ENCODE results near the gene ANKRD55. TPM values are rescaled to one million over a fixed set of nuclear protein-coding genes. Genes with fewer than 3 reads are reported as not detected.

Gene ANKRD55
- under 1 TPM in 1 of 3 donors, not detected in 2; 0.88 TPM for total RNA-seq
- 0.18 TPM for total RNA-seq (2013)

GRCh38 chr5:56233230-56233629, at the start of gene ANKRD55:
ANKRD55 (minus strand) TSS chr5:56233330; CDS start chr5:56232913, 417 bp downstream.
- no peaks in the 10 kb centered on the region for H3K36me3 Mint-ChIP-seq
- no peak for TF ChIP-seq CTCF (IDR thresholded peaks at IDR 0.05)
- DNase-seq (no peak), ATAC-seq (no peak)
- no peak within 1 kb of the TSS for H3K27ac Mint-ChIP-seq
- Histone ChIP-seq H3K27ac (ENCODE audit: low read length) (no peak within 1 kb of the TSS), H3K4me1 (ENCODE audit: control insufficient read depth, insufficient read depth, low read length) (no peaks in the 10 kb centered on the region), H3K9me3 (ENCODE audit: control insufficient read depth, insufficient read depth, low read length) (no peaks in the 10 kb centered on the region), H3K27me3 (ENCODE audit: control insufficient read depth, insufficient read depth, low read length) (no peaks in the 10 kb centered on the region), H3K36me3 (ENCODE audit: control insufficient read depth, insufficient read depth, low read length) (no peaks in the 10 kb centered on the region), H3K4me3 (ENCODE audit: low read length) (no peak within 1 kb of the TSS)
- WGBS (ENCODE audit: insufficient coverage), result 89% methylated on average over 8 of the region's 8 CpGs
- no peaks in the 10 kb centered on the region for H3K4me1 Mint-ChIP-seq
- H3K27me3 Mint-ChIP-seq (ENCODE audit: low read depth in 2 of 2), result peaks cover 5% of the 10 kb centered on the region in 2 donors
- intact Hi-C loops (cut with micrococcal nuclease), result no loop called here
- H3K4me3 Mint-ChIP-seq, result no peak within 1 kb of the TSS
- no peaks in the 10 kb centered on the region for H3K9me3 Mint-ChIP-seq

- intact Hi-C loops (cut with micrococcal nuclease), result no loop called here
- no peaks in the 10 kb centered on the region for H3K4me1 ChIP-seq (ENCODE audit: control insufficient read depth, insufficient read depth, low read length)
- H3K9me3 Mint-ChIP-seq, result no peaks in the 10 kb centered on the region
- no peak overlapping the region for H3K4me3 ChIP-seq (ENCODE audit: low read length)
- no peak overlapping the region for H3K27ac ChIP-seq (ENCODE audit: low read length)
- no peaks in the 10 kb centered on the region for H3K27me3 ChIP-seq (ENCODE audit: control insufficient read depth, insufficient read depth, low read length)
- H3K36me3 ChIP-seq (ENCODE audit: control insufficient read depth, insufficient read depth, low read length), result no peaks in the 10 kb centered on the region
- H3K27me3 Mint-ChIP-seq (ENCODE audit: low read depth in 2 of 2), result no peaks in the 10 kb centered on the region
- TF ChIP-seq CTCF (IDR thresholded peaks at IDR 0.05), result no peak
- H3K36me3 Mint-ChIP-seq, result no peaks in the 10 kb centered on the region
- DNase-seq, result no peak
- H3K27ac Mint-ChIP-seq, result no peak overlapping the region
- no CpG with 5 or more reads among the region's 1 CpG for WGBS (ENCODE audit: insufficient coverage)
- ATAC-seq, result no peak
- H3K4me3 Mint-ChIP-seq, result no peak overlapping the region
- no peaks in the 10 kb centered on the region for H3K9me3 ChIP-seq (ENCODE audit: control insufficient read depth, insufficient read depth, low read length)
- no peaks in the 10 kb centered on the region for H3K4me1 Mint-ChIP-seq
These were observed 49.1 kb upstream of the ANKRD55 start for GRCh38 chr5:56282216-56282615.

GRCh38 chr5:56281489-56282165, 48.5 kb upstream of the ANKRD55 start:
- intact Hi-C loops (cut with micrococcal nuclease), result no loop called here
- DNase-seq, result no peak

More at GRCh38 chr5:56281489-56282165, 48.5 kb upstream of the ANKRD55 start:
- H3K4me1 ChIP-seq (ENCODE audit: control insufficient read depth, insufficient read depth, low read length), result no peaks in the 10 kb centered on the region
- H3K27me3 ChIP-seq (ENCODE audit: control insufficient read depth, insufficient read depth, low read length), result no peaks in the 10 kb centered on the region
- no peaks in the 10 kb centered on the region for H3K36me3 ChIP-seq (ENCODE audit: control insufficient read depth, insufficient read depth, low read length)
- 85% methylated on average over 4 of the region's 5 CpGs for WGBS (ENCODE audit: insufficient coverage)
- no peak overlapping the region for H3K27ac ChIP-seq (ENCODE audit: low read length)
- no peaks in the 10 kb centered on the region for H3K36me3 Mint-ChIP-seq
- no peak for ATAC-seq
- no peak overlapping the region for H3K4me3 Mint-ChIP-seq
- no peaks in the 10 kb centered on the region for H3K4me1 Mint-ChIP-seq
- H3K9me3 Mint-ChIP-seq, result no peaks in the 10 kb centered on the region
- no peaks in the 10 kb centered on the region for H3K27me3 Mint-ChIP-seq (ENCODE audit: low read depth in 2 of 2)
- TF ChIP-seq CTCF (IDR thresholded peaks at IDR 0.05), result no peak
- H3K9me3 ChIP-seq (ENCODE audit: control insufficient read depth, insufficient read depth, low read length), result no peaks in the 10 kb centered on the region
- H3K4me3 ChIP-seq (ENCODE audit: low read length), result no peak overlapping the region
- no peak overlapping the region for H3K27ac Mint-ChIP-seq
